H9 (cell line): ENCODE data around the gene CDK14. TPM values are rescaled to one million over a fixed set of nuclear protein-coding genes. Genes with fewer than 3 reads are reported as not detected.

ENCODE experiments used
- DNase-seq: peaks from one replicate; pipeline ENCODE4 v3.0.0-alpha.2; 2017
- H2AFZ ChIP-seq: one replicate; pipeline ENCODE4 v1.6.1; 2013; ENCODE audit warnings: mild to moderate bottlenecking, low read length, control low read depth, moderate library complexity
- H2AK5ac ChIP-seq: 2 replicates; pipeline ENCODE4 v1.6.1; 2013; ENCODE audit warnings: low read length, control low read depth, mixed read lengths; ENCODE audit not compliant: insufficient read length
- H2BK120ac ChIP-seq: one replicate; pipeline ENCODE4 v1.6.1; 2013; ENCODE audit warnings: low read depth, mild to moderate bottlenecking, low read length, control low read depth, inconsistent platforms; ENCODE audit not compliant: poor library complexity, severe bottlenecking
- H2BK12ac ChIP-seq: 2 replicates; pipeline ENCODE4 v1.6.1; 2013; ENCODE audit warnings: low read length, control low read depth, mixed read lengths, low read depth; ENCODE audit not compliant: insufficient read length
- H2BK15ac ChIP-seq: 2 replicates; pipeline ENCODE4 v1.6.1; 2013; ENCODE audit warnings: low read depth, low read length, control low read depth
- H2BK20ac ChIP-seq: one replicate; pipeline ENCODE4 v1.6.1; 2013; ENCODE audit warnings: low read depth, mild to moderate bottlenecking, low read length, control low read depth, inconsistent platforms; ENCODE audit not compliant: poor library complexity, severe bottlenecking
- H2BK5ac ChIP-seq: 2 replicates; pipeline ENCODE4 v1.6.1; 2013; ENCODE audit warnings: low read length, control low read depth, mixed read lengths; ENCODE audit not compliant: insufficient read length
- H3K14ac ChIP-seq: 2 replicates; pipeline ENCODE4 v1.6.1; 2013; ENCODE audit warnings: low read length, control low read depth; ENCODE audit not compliant: insufficient read depth
- H3K18ac ChIP-seq: 2 replicates; pipeline ENCODE4 v1.6.1; 2013; ENCODE audit warnings: low read depth, mild to moderate bottlenecking, mixed read lengths, low read length, control low read depth; ENCODE audit not compliant: insufficient read length
- H3K23ac ChIP-seq: 2 replicates; pipeline ENCODE4 v1.6.1; 2013; ENCODE audit warnings: low read length, control low read depth, mixed read lengths, low read depth; ENCODE audit not compliant: insufficient read length
- H3K23me2 ChIP-seq: 2 replicates; pipeline ENCODE4 v1.6.1; 2013; ENCODE audit warnings: low read depth, mild to moderate bottlenecking, mixed read lengths, low read length, control low read depth; ENCODE audit not compliant: insufficient read length, poor library complexity, severe bottlenecking
- H3K27ac ChIP-seq: 2 replicates; pipeline ENCODE4 v1.5.1; 2013; ENCODE audit warnings: low read length, control low read depth, mixed read lengths, low read depth; ENCODE audit not compliant: insufficient read length
- H3K27me3 ChIP-seq: 2 replicates; pipeline ENCODE4 v1.6.1; 2013; ENCODE audit warnings: low read length, control low read depth, inconsistent platforms; ENCODE audit not compliant: insufficient read depth
- H3K4ac ChIP-seq: 2 replicates; pipeline ENCODE4 v1.6.1; 2013; ENCODE audit warnings: low read depth, mild to moderate bottlenecking, control low read depth, inconsistent platforms, low read length, moderate library complexity
- H3K4me1 ChIP-seq: 2 replicates; pipeline ENCODE4 v1.6.1; 2013; ENCODE audit warnings: low read length, control low read depth, inconsistent platforms; ENCODE audit not compliant: insufficient read depth
- H3K4me2 ChIP-seq: 2 replicates; pipeline ENCODE4 v1.6.1; 2013; ENCODE audit warnings: low read length, control low read depth, mixed read lengths; ENCODE audit not compliant: insufficient read length, insufficient read depth
- H3K56ac ChIP-seq: 2 replicates; pipeline ENCODE4 v1.6.1; 2013; ENCODE audit warnings: low read depth, mild to moderate bottlenecking, mixed read lengths, low read length, control low read depth; ENCODE audit not compliant: insufficient read length
- H3K79me1 ChIP-seq: 2 replicates; pipeline ENCODE4 v1.6.1; 2013; ENCODE audit warnings: low read depth, mild to moderate bottlenecking, moderate library complexity, low read length, control low read depth, inconsistent platforms; ENCODE audit not compliant: insufficient read depth, poor library complexity, severe bottlenecking
- H3K79me2 ChIP-seq: 2 replicates; pipeline ENCODE4 v1.6.1; 2013; ENCODE audit warnings: low read length, control low read depth, inconsistent platforms; ENCODE audit not compliant: insufficient read depth
- H3K9ac ChIP-seq: 2 replicates; pipeline ENCODE4 v1.6.1; 2013; ENCODE audit warnings: low read length, control low read depth, mixed read lengths; ENCODE audit not compliant: insufficient read length; ENCODE audit errors: extremely low read depth
- H3K9me3 ChIP-seq: one replicate; pipeline ENCODE4 v1.6.1; 2013; ENCODE audit warnings: low read depth, low read length, inconsistent platforms; ENCODE audit not compliant: control insufficient read depth
- H3T11ph ChIP-seq: one replicate; pipeline ENCODE4 v1.6.1; 2013; ENCODE audit warnings: mild to moderate bottlenecking, low read length, control low read depth, inconsistent platforms
- H4K20me1 ChIP-seq: one replicate; pipeline ENCODE4 v1.6.1; 2013; ENCODE audit not compliant: control insufficient read depth, insufficient read length, insufficient read depth
- H4K5ac ChIP-seq: 2 replicates; pipeline ENCODE4 v1.6.1; 2013; ENCODE audit warnings: low read depth, mild to moderate bottlenecking, mixed read lengths, low read length, control low read depth; ENCODE audit not compliant: insufficient read length
- H4K8ac ChIP-seq: replicated peaks from 2 replicates; pipeline ENCODE4 v1.6.1; 2013; ENCODE audit warnings: low read length, control low read depth, mixed read lengths, low read depth; ENCODE audit not compliant: insufficient read length
- H4K91ac ChIP-seq: 2 replicates; pipeline ENCODE4 v1.6.1; 2013; ENCODE audit warnings: low read depth, mild to moderate bottlenecking, moderate library complexity, mixed read lengths, low read length, control low read depth; ENCODE audit not compliant: insufficient read length
- H3K27ac Mint-ChIP-seq, 3 experiments: 2 replicates in 2 of 3; 3 replicates in 1 of 3; pipeline ENCODE4 v1.8.0; 2020 to 2021; ENCODE audit warnings: mixed read lengths in 3 of 3, mild to moderate bottlenecking in 1 of 3, moderate library complexity in 1 of 3
- H3K27me3 Mint-ChIP-seq: 2 replicates; pipeline ENCODE4 v1.8.0; 2021; ENCODE audit warnings: low read depth, mild to moderate bottlenecking, moderate library complexity, mixed read lengths
- H3K36me3 Mint-ChIP-seq, 3 experiments: 2 replicates in 2 of 3; 3 replicates in 1 of 3; pipeline ENCODE4 v1.8.0; 2020 to 2021; ENCODE audit warnings: low read depth in 3 of 3, mixed read lengths in 3 of 3; ENCODE audit not compliant: insufficient read depth in 1 of 3
- H3K4me1 Mint-ChIP-seq, 2 experiments: 2 replicates each; pipeline ENCODE4 v1.8.0; 2020; ENCODE audit warnings: mixed read lengths in 2 of 2
- H3K4me3 Mint-ChIP-seq, 2 experiments: 2 replicates in 1 of 2; 3 replicates in 1 of 2; pipeline ENCODE4 v1.8.0; 2020 to 2021; ENCODE audit warnings: mild to moderate bottlenecking in 2 of 2, mixed read lengths in 2 of 2, moderate library complexity in 1 of 2
- H3K9me3 Mint-ChIP-seq, 2 experiments: 2 replicates in 1 of 2; 3 replicates in 1 of 2; pipeline ENCODE4 v1.8.0; 2020; ENCODE audit warnings: mild to moderate bottlenecking in 2 of 2, mixed read lengths in 2 of 2, moderate library complexity in 1 of 2
- WGBS: extraction: QIAGEN DNeasy Blood & Tissue Kit; methylation state at CpG from one replicate; pipeline ENCODE4 v1.1.7; 2013; ENCODE audit warnings: missing lambda C conversion rate, low lambda C conversion rate, mixed read lengths; ENCODE audit not compliant: insufficient read length; ENCODE audit errors: extremely low coverage; 5-methylcytosine and 5-hydroxymethylcytosine counted together
- total RNA-seq: library from RNA; stranded (reverse); gene quantifications from 2 replicates; pipeline ENCODE4 v1.2.1, GENCODE V29; 2021
- TF ChIP-seq, protein P1 (sequence below): fragments of 200-600 bp; sonication (generic); conservative IDR thresholded peaks from 3 replicates; pipeline ENCODE4 v1.8.0; 2021; ENCODE audit warnings: antibody characterized with exemption, mild to moderate bottlenecking

Gene CDK14
- total RNA-seq, 1 experiment from 2014 or later = 23.9 TPM

- WGBS = no CpG with 5 or more reads among the region's 3 CpGs
- Histone ChIP-seq H2BK5ac (no peak overlapping the region), H3K27ac (no peak overlapping the region), H4K20me1 (no peaks in the 10 kb centered on the region), H2BK20ac (no peak overlapping the region), H3K56ac (no peak overlapping the region), H2BK120ac (no peak overlapping the region), H2BK15ac (no peak overlapping the region), H3K79me1 (no peaks in the 10 kb centered on the region), H4K5ac (no peak overlapping the region), H3K4me2 (no peak overlapping the region), H3K23me2 (no peaks in the 10 kb centered on the region), H2BK12ac (no peak overlapping the region), H4K91ac (no peak overlapping the region), H3K4ac (no peak overlapping the region), H3K9me3 (no peaks in the 10 kb centered on the region), H4K8ac (no peak overlapping the region), H3K14ac (no peak overlapping the region), H3K4me1 (peaks cover 3% of the 10 kb centered on the region; the same call in 1 of the 2 replicates), H2AFZ (no peak overlapping the region), H3K23ac (no peak overlapping the region), H3K18ac (no peak overlapping the region), H2AK5ac (no peak overlapping the region), H3T11ph (no peak overlapping the region), H3K27me3 (no peaks in the 10 kb centered on the region), H3K79me2 (no peaks in the 10 kb centered on the region), H3K9ac (no peak overlapping the region)
- H3K4me1 Mint-ChIP-seq = peaks cover 29 to 30% of the 10 kb centered on the region in 2 experiments
- H3K9me3 Mint-ChIP-seq = no peaks in the 10 kb centered on the region; a peak in 1 of 5 replicates
- no peak overlapping the region for H3K4me3 Mint-ChIP-seq
- DNase-seq = no peak
- H3K27me3 Mint-ChIP-seq = no peaks in the 10 kb centered on the region
- TF ChIP-seq, protein P1, sequence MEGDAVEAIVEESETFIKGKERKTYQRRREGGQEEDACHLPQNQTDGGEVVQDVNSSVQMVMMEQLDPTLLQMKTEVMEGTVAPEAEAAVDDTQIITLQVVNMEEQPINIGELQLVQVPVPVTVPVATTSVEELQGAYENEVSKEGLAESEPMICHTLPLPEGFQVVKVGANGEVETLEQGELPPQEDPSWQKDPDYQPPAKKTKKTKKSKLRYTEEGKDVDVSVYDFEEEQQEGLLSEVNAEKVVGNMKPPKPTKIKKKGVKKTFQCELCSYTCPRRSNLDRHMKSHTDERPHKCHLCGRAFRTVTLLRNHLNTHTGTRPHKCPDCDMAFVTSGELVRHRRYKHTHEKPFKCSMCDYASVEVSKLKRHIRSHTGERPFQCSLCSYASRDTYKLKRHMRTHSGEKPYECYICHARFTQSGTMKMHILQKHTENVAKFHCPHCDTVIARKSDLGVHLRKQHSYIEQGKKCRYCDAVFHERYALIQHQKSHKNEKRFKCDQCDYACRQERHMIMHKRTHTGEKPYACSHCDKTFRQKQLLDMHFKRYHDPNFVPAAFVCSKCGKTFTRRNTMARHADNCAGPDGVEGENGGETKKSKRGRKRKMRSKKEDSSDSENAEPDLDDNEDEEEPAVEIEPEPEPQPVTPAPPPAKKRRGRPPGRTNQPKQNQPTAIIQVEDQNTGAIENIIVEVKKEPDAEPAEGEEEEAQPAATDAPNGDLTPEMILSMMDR = no peak
- peaks cover 0 to 4% (median 0%) of the 10 kb centered on the region in 3 experiments; a peak in 2 of 7 replicates for H3K36me3 Mint-ChIP-seq
- peak overlapping the region in 1 of 3 experiments; percentile 1; a peak in 1 of 7 replicates for H3K27ac Mint-ChIP-seq
Measured at GRCh38 chr7:90955641-90956207, 359.6 kb downstream of the CDK14 start.
